Osteocyte (in vitro differentiated cells): ENCODE data around the gene LAMC1. TPM values are rescaled to one million over a fixed set of nuclear protein-coding genes. Genes with fewer than 3 reads are reported as not detected.

Experiments used
- DNase-seq: peaks from one replicate; pipeline ENCODE4 v3.0.0; 2021; ENCODE audit warnings: mixed read lengths; ENCODE audit not compliant: unreplicated experiment; ENCODE audit errors: extremely low spot score
- H3K27ac Mint-ChIP-seq: one replicate; pipeline ENCODE4 v1.8.0; 2021; ENCODE audit warnings: mild to moderate bottlenecking, mixed read lengths; ENCODE audit not compliant: unreplicated experiment
- H3K27me3 Mint-ChIP-seq: one replicate; pipeline ENCODE4 v1.8.0; 2021; ENCODE audit warnings: mixed read lengths; ENCODE audit not compliant: unreplicated experiment
- H3K36me3 Mint-ChIP-seq: one replicate; pipeline ENCODE4 v1.8.0; 2021; ENCODE audit warnings: mixed read lengths; ENCODE audit not compliant: unreplicated experiment
- H3K4me1 Mint-ChIP-seq: one replicate; pipeline ENCODE4 v1.8.0; 2021; ENCODE audit warnings: mixed read lengths; ENCODE audit not compliant: unreplicated experiment
- H3K4me3 Mint-ChIP-seq: one replicate; pipeline ENCODE4 v1.8.0; 2021; ENCODE audit warnings: mild to moderate bottlenecking, moderate library complexity, mixed read lengths; ENCODE audit not compliant: unreplicated experiment
- H3K9me3 Mint-ChIP-seq: one replicate; pipeline ENCODE4 v1.8.0; 2021; ENCODE audit warnings: mixed read lengths; ENCODE audit not compliant: unreplicated experiment
- total RNA-seq: library from RNA; stranded (reverse); gene quantifications from 2 replicates; pipeline ENCODE4 v1.2.1, GENCODE V29; 2021
- TF ChIP-seq, protein P1 (sequence below): fragments of 200-600 bp; sonication (generic); IDR thresholded peaks from 2 replicates; pipeline ENCODE4 v1.5.0; 2021; ENCODE audit warnings: antibody characterized with exemption, mild to moderate bottlenecking, moderate library complexity

Gene LAMC1
- total RNA-seq, 1 donor from 2014 or later, result 384 TPM

DNA sequence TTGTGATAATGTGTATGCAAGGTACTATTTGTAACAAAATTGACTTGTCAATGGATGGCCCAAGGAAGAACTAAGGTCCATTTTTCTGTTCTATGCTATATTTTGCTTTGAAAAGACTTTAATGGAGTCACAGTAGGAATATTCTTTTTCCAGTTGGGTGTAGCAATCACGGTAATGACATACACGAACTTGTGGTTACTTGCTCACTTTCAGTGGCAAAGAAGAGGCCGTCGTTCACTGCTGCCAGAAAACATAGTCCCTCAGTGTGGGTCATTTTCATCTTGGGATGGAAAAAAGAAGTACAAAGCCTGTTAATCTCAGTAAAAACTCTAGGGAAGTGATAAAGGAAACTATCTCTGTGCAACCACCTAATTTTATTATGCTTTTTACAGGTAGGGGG, 115.1 kb downstream of the LAMC1 start:
- H3K4me1 Mint-ChIP-seq, result peaks cover 27% of the 10 kb centered on the region
- no peaks in the 10 kb centered on the region for H3K9me3 Mint-ChIP-seq
- H3K27me3 Mint-ChIP-seq, result no peaks in the 10 kb centered on the region
- H3K27ac Mint-ChIP-seq, result peak overlapping the region; percentile 10
- no peak for DNase-seq
- H3K4me3 Mint-ChIP-seq, result no peak overlapping the region
- TF ChIP-seq, protein P1, sequence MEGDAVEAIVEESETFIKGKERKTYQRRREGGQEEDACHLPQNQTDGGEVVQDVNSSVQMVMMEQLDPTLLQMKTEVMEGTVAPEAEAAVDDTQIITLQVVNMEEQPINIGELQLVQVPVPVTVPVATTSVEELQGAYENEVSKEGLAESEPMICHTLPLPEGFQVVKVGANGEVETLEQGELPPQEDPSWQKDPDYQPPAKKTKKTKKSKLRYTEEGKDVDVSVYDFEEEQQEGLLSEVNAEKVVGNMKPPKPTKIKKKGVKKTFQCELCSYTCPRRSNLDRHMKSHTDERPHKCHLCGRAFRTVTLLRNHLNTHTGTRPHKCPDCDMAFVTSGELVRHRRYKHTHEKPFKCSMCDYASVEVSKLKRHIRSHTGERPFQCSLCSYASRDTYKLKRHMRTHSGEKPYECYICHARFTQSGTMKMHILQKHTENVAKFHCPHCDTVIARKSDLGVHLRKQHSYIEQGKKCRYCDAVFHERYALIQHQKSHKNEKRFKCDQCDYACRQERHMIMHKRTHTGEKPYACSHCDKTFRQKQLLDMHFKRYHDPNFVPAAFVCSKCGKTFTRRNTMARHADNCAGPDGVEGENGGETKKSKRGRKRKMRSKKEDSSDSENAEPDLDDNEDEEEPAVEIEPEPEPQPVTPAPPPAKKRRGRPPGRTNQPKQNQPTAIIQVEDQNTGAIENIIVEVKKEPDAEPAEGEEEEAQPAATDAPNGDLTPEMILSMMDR, result no peak
- peaks cover 88% of the 10 kb centered on the region for H3K36me3 Mint-ChIP-seq

DNA sequence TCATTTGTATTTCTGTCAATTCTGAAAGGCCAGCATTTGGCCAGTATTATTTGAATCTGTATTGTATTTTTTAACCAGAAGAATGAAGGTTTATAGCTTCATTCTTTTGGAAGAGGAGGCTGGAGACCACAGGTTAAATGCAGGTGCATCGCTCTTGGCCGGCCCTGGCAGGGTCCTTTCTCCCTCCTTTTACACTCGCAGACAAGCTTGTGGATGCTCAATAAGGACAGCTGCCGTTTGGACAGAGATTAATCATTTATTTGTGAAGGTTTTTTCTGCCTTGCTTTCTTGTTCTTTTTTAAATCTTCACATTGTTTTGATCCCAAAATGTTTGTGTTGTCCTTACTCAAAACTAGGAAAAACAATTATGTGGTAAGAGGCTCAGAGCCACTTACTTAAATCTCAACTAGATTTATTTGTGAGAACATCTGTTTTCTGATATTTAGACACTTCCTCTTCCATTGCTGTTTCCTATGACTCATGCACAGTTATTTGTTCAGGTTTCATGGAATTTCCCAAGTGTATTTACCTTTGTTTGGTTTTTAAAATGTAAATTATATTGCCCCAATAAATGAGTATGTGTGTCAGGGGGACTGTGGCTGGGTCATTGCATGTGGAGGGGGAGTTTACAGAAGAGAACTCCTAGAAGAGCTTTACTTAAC, 116.2 kb downstream of the LAMC1 start:
- Mint-ChIP-seq H3K9me3 (no peaks in the 10 kb centered on the region), H3K4me1 (peaks cover 27% of the 10 kb centered on the region), H3K4me3 (no peak overlapping the region), H3K27ac (peak overlapping the region; percentile 74), H3K27me3 (no peaks in the 10 kb centered on the region), H3K36me3 (peaks cover 87% of the 10 kb centered on the region)
- no peak for DNase-seq
- TF ChIP-seq, protein P1, result no peak

DNA sequence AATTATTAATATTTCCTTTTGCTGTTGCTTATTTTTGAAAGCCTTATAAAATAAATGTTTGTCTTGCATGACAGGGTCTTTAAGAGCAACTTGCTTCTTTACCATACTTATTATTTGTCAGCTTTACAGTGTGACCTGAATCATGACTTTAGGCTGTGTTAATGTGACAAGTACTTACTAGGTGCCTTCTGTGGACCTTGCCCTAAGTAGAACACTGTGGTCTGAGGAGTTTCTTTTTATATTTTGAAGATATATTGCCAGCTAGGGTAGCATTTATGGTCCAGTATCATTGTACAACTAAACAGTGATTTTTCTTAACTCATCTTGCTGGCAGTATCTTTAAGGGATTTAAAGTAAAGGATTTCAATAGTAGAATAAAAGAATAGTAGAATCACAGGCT, 117.4 kb downstream of the LAMC1 start:
- TF ChIP-seq, protein P1, result no peak

DNA sequence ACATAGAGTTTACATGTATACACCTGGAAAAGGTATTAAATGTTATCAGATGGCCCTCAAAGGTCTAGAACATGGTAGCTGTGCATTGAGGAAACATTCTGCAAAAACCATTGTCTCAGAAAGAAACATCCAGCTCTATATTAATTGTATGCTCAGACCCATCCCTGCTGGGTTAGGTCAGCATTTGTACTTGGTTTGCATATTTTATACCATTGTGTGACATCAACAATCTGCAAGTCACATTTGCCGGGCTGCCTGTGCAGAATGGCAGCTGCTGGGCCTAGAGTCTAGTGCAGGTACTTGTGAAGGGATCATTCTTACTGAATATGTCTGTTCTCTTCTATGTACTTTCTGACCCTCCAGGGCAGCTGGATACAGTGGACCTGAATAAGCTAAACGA, 119.0 kb downstream of the LAMC1 start:
- peaks cover 65% of the 10 kb centered on the region for H3K36me3 Mint-ChIP-seq
- no peaks in the 10 kb centered on the region for H3K27me3 Mint-ChIP-seq
- TF ChIP-seq, protein P1, result no peak
- no peak for DNase-seq
- no peaks in the 10 kb centered on the region for H3K9me3 Mint-ChIP-seq
- H3K4me1 Mint-ChIP-seq, result peaks cover 28% of the 10 kb centered on the region
- no peak overlapping the region for H3K27ac Mint-ChIP-seq
- no peak overlapping the region for H3K4me3 Mint-ChIP-seq

More for the DNA sequence above, 117.4 kb downstream of the LAMC1 start:
- Mint-ChIP-seq H3K36me3 (peaks cover 80% of the 10 kb centered on the region), H3K27me3 (no peaks in the 10 kb centered on the region), H3K4me1 (peaks cover 27% of the 10 kb centered on the region), H3K27ac (peak overlapping the region; percentile 23), H3K9me3 (no peaks in the 10 kb centered on the region), H3K4me3 (no peak overlapping the region)
- no peak for DNase-seq

DNA sequence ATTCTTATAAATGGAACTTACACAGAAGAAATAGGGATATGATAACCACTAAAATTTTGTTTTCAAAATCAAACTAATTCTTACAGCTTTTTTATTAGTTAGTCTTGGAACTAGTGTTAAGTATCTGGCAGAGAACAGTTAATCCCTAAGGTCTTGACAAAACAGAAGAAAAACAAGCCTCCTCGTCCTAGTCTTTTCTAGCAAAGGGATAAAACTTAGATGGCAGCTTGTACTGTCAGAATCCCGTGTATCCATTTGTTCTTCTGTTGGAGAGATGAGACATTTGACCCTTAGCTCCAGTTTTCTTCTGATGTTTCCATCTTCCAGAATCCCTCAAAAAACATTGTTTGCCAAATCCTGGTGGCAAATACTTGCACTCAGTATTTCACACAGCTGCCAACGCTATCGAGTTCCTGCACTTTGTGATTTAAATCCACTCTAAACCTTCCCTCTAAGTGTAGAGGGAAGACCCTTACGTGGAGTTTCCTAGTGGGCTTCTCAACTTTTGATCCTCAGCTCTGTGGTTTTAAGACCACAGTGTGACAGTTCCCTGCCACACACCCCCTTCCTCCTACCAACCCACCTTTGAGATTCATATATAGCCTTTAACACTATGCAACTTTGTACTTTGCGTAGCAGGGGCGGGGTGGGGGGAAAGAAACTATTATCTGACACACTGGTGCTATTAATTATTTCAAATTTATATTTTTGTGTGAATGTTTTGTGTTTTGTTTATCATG, 120.5 kb downstream of the LAMC1 start:
- no peak overlapping the region for H3K4me3 Mint-ChIP-seq
- no peak for DNase-seq
- H3K27me3 Mint-ChIP-seq, result no peaks in the 10 kb centered on the region
- no peaks in the 10 kb centered on the region for H3K9me3 Mint-ChIP-seq
- no peak overlapping the region for H3K27ac Mint-ChIP-seq
- TF ChIP-seq, protein P1, result no peak
- peaks cover 50% of the 10 kb centered on the region for H3K36me3 Mint-ChIP-seq
- H3K4me1 Mint-ChIP-seq, result peaks cover 33% of the 10 kb centered on the region
